NCI-H345 treated with DMSO at 0.1 percent for 48 hours (cell line): ENCODE results near the gene PHF2.

Experiments used
- DNase-seq: peaks from one replicate; lab custom pipeline; 2025; ENCODE audit not compliant: unreplicated experiment; lab: John Stamatoyannopoulos, UW

Gene PHF2

GRCh38 chr9:93676310-93677047, 100.1 kb downstream of the PHF2 start:
- no peak for DNase-seq

- no peak for DNase-seq
Observed at GRCh38 chr9:93677048-93677571, 100.7 kb downstream of the PHF2 start.

- no peak for DNase-seq
Observed at GRCh38 chr9:93677641-93678136, 101.3 kb downstream of the PHF2 start.

GRCh38 chr9:93678199-93679019, 102.0 kb downstream of the PHF2 start:
- no peak for DNase-seq

- DNase-seq: no peak
Observed at GRCh38 chr9:93679536-93680442, 103.4 kb downstream of the PHF2 start.

GRCh38 chr9:93680443-93681268, 104.3 kb downstream of the PHF2 start:
- no peak for DNase-seq

GRCh38 chr9:93681269-93682154, 105.1 kb downstream of the PHF2 start:
- DNase-seq: no peak

- peak; percentile 22 for DNase-seq
Observed at GRCh38 chr9:93682155-93682968, 106.0 kb downstream of the PHF2 start.

- DNase-seq: no peak
Observed at GRCh38 chr9:93683331-93684134, 107.1 kb downstream of the PHF2 start.

GRCh38 chr9:93684161-93684765, 107.9 kb downstream of the PHF2 start:
- no peak for DNase-seq

- DNase-seq: no peak
Observed at GRCh38 chr9:93684806-93685543, 108.6 kb downstream of the PHF2 start.

GRCh38 chr9:93686127-93686879, 109.9 kb downstream of the PHF2 start:
- DNase-seq: no peak

- no peak for DNase-seq
Observed at GRCh38 chr9:93686880-93687236, 110.5 kb downstream of the PHF2 start.

GRCh38 chr9:93690618-93691017, 114.2 kb downstream of the PHF2 start:
- DNase-seq: no peak

- no peak for DNase-seq
Observed at GRCh38 chr9:93693129-93693528, 116.7 kb downstream of the PHF2 start.
